Osteoblast (primary cell): ENCODE measurements around the gene PACS2. TPM values are rescaled to one million over a fixed set of nuclear protein-coding genes. Genes with fewer than 3 reads are reported as not detected.

Source experiments
- DNase-seq: peaks from one replicate; pipeline ENCODE4 v3.0.0; 2011; ENCODE audit warnings: low spot score, mixed read lengths; ENCODE audit not compliant: insufficient read length; ENCODE audit errors: missing footprints
- H2AFZ ChIP-seq: 2 replicates; pipeline ENCODE4 v1.6.0; 2011; ENCODE audit warnings: mild to moderate bottlenecking, low read length
- H3K27ac ChIP-seq: 2 replicates; pipeline ENCODE4 v1.5.1; 2011; ENCODE audit warnings: mild to moderate bottlenecking, low read depth, low read length, moderate library complexity
- H3K27me3 ChIP-seq: 2 replicates; pipeline ENCODE4 v1.6.0; 2012; ENCODE audit warnings: mild to moderate bottlenecking, control low read depth, inconsistent platforms, low read length, moderate library complexity; ENCODE audit not compliant: insufficient read depth
- H3K36me3 ChIP-seq: 2 replicates; pipeline ENCODE4 v1.5.1; 2011; ENCODE audit warnings: mild to moderate bottlenecking, low read length, control low read depth, moderate library complexity; ENCODE audit not compliant: insufficient read depth
- H3K4me1 ChIP-seq: 2 replicates; pipeline ENCODE4 v1.5.1; 2011; ENCODE audit warnings: mild to moderate bottlenecking, low read length, control low read depth, moderate library complexity; ENCODE audit not compliant: insufficient read depth
- H3K4me2 ChIP-seq: 2 replicates; pipeline ENCODE4 v1.6.0; 2011; ENCODE audit warnings: mild to moderate bottlenecking, low read length; ENCODE audit not compliant: insufficient read depth
- H3K4me3 ChIP-seq: fragments of 200-600 bp; sonication (generic); 3 replicates; pipeline ENCODE4 v1.5.1; 2012; ENCODE audit warnings: mild to moderate bottlenecking, low read length, inconsistent platforms; ENCODE audit not compliant: insufficient read depth
- H3K79me2 ChIP-seq: 2 replicates; pipeline ENCODE4 v1.6.0; 2012; ENCODE audit warnings: mild to moderate bottlenecking, low read length, control low read depth, inconsistent platforms; ENCODE audit not compliant: insufficient read depth
- H3K9me3 ChIP-seq: 2 replicates; pipeline ENCODE4 v1.5.1; 2011; ENCODE audit warnings: low read depth, low read length, control low read depth
- H4K20me1 ChIP-seq: 2 replicates; pipeline ENCODE4 v1.6.0; 2012; ENCODE audit warnings: mild to moderate bottlenecking, low read length, control low read depth; ENCODE audit not compliant: insufficient read depth
- CTCF ChIP-seq: IDR thresholded peaks from 2 replicates; pipeline ENCODE4 v1.5.1; 2011; ENCODE audit warnings: mild to moderate bottlenecking, low read depth, low read length, moderate library complexity; ENCODE audit errors: extremely low read depth
- total RNA-seq: library from RNA; depleted of rRNA; stranded (reverse); fragments of >200 nt; gene quantifications from 2 replicates; pipeline ENCODE4 v1.2.3, GENCODE V29; 2012

Gene PACS2
- total RNA-seq, 1 donor = 81.1 TPM

GRCh38 chr14:105417690-105418121 lies 103.2 kb downstream of the PACS2 start:
- Histone ChIP-seq H3K4me1 (peaks cover 19% of the 10 kb centered on the region), H3K27ac (no peak overlapping the region), H3K9me3 (no peaks in the 10 kb centered on the region), H4K20me1 (peaks cover 18% of the 10 kb centered on the region), H3K36me3 (no peaks in the 10 kb centered on the region), H2AFZ (no peak overlapping the region), H3K79me2 (peaks cover 29% of the 10 kb centered on the region), H3K4me2 (no peak overlapping the region), H3K27me3 (peaks cover 5% of the 10 kb centered on the region), H3K4me3 (no peak overlapping the region)
- DNase-seq = peak; percentile 78
- no peak for TF ChIP-seq CTCF

- Histone ChIP-seq H3K27ac (no peak overlapping the region), H3K4me1 (peaks cover 19% of the 10 kb centered on the region), H3K9me3 (no peaks in the 10 kb centered on the region), H3K36me3 (no peaks in the 10 kb centered on the region), H3K4me3 (peak overlapping the region; percentile 80), H2AFZ (peak overlapping the region; percentile 87), H3K27me3 (no peaks in the 10 kb centered on the region), H4K20me1 (peaks cover 25% of the 10 kb centered on the region), H3K79me2 (peaks cover 36% of the 10 kb centered on the region), H3K4me2 (peak overlapping the region; percentile 94)
- no peak for TF ChIP-seq CTCF
- DNase-seq = peak; percentile 86
Measured at GRCh38 chr14:105418269-105419194, 104.0 kb downstream of the PACS2 start.

GRCh38 chr14:105419195-105420091 lies 104.9 kb downstream of the PACS2 start, which contains the start of gene MTA1:
Gene MTA1 (plus strand): TSS chr14:105419827. CDS start chr14:105420036, 209 bp downstream.
- no peak for TF ChIP-seq CTCF
- peak; percentile 98 for DNase-seq
- no peaks in the 10 kb centered on the region for H3K27me3 ChIP-seq
- peaks cover 44% of the 10 kb centered on the region for H3K79me2 ChIP-seq
- H3K36me3 ChIP-seq = no peaks in the 10 kb centered on the region
- H3K4me1 ChIP-seq = peaks cover 19% of the 10 kb centered on the region
- peaks cover 29% of the 10 kb centered on the region for H4K20me1 ChIP-seq
- H2AFZ ChIP-seq = peak within 1 kb of the TSS; percentile 87
- peak within 1 kb of the TSS; percentile 81 for H3K4me3 ChIP-seq
- peak within 1 kb of the TSS; percentile 48 for H3K27ac ChIP-seq
- no peaks in the 10 kb centered on the region for H3K9me3 ChIP-seq
- peak within 1 kb of the TSS; percentile 94 for H3K4me2 ChIP-seq
